Bronchial epithelial cell (primary cell): ENCODE measurements around the gene HRCT1. TPM values are rescaled to one million over a fixed set of nuclear protein-coding genes. Genes with fewer than 3 reads are reported as not detected.

Source experiments
- DNase-seq: peaks from one replicate; pipeline ENCODE4 v3.0.0-alpha.2; 2010; ENCODE audit warnings: low read depth
- FAIRE-seq: peaks from 2 replicates; lab custom pipeline; 2011; peaks lifted over from hg19 to GRCh38; lab: Jason Lieb, UNC
- H3K27me3 ChIP-seq: 2 replicates; pipeline ENCODE4 v1.5.1; 2011; ENCODE audit warnings: low read length; ENCODE audit not compliant: control insufficient read depth, insufficient read depth
- H3K36me3 ChIP-seq: 2 replicates; pipeline ENCODE4 v1.5.1; 2011; ENCODE audit warnings: low read length; ENCODE audit not compliant: control insufficient read depth, insufficient read depth
- H3K4me3 ChIP-seq: 2 replicates; pipeline ENCODE4 v1.5.1; 2011; ENCODE audit warnings: mild to moderate bottlenecking, low read depth, low read length, control low read depth
- total RNA-seq: library from RNA; depleted of rRNA; stranded (reverse); fragments of >200 nt; gene quantifications from 2 replicates; pipeline ENCODE4 v1.2.1, GENCODE V29; 2014
- TF ChIP-seq, protein P1 (sequence below): IDR thresholded peaks from 2 replicates; pipeline ENCODE4 v1.5.1; 2011; ENCODE audit warnings: mild to moderate bottlenecking, moderate library complexity, low read length, control low read depth, inconsistent platforms; ENCODE audit not compliant: insufficient read depth, severe bottlenecking

Gene HRCT1
- total RNA-seq = 0.26 TPM in 1 of 2 replicates, not detected in the other

DNA sequence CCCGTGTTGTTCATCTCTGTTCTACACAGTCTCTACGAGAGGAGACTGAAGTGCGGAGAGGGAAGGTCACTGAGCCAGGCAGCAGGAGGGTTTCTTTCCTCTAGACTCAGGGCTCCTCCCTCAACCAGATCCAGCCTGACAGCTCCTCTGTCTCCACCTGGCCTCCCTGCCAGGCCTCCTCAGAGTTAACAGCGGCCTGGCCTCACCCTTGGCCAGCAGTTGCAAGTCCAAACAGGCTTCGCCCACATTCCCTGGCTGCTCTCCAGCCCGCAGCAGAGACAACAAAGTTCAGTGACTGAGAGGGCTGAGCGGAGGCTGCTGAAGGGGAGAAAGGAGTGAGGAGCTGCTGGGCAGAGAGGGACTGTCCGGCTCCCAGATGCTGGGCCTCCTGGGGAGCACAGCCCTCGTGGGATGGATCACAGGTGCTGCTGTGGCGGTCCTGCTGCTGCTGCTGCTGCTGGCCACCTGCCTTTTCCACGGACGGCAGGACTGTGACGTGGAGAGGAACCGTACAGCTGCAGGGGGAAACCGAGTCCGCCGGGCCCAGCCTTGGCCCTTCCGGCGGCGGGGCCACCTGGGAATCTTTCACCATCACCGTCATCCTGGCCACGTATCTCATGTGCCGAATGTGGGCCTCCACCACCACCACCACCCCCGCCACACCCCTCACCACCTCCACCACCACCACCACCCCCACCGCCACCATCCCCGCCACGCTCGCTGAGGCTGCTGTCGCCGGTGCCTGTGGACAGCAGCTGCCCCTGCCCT, at the start of gene HRCT1:
Gene HRCT1, plus strand, starts transcription at position 291 of the 768 bp plus-strand sequence. Its CDS starts 86 bp downstream, at position 377.
- DNase-seq (peak; percentile 94), FAIRE-seq (peak; percentile 93)
- Histone ChIP-seq H3K36me3 (no peaks in the 10 kb centered on the region), H3K27me3 (no peaks in the 10 kb centered on the region), H3K4me3 (no peak within 1 kb of the TSS)
- TF ChIP-seq, protein P1, sequence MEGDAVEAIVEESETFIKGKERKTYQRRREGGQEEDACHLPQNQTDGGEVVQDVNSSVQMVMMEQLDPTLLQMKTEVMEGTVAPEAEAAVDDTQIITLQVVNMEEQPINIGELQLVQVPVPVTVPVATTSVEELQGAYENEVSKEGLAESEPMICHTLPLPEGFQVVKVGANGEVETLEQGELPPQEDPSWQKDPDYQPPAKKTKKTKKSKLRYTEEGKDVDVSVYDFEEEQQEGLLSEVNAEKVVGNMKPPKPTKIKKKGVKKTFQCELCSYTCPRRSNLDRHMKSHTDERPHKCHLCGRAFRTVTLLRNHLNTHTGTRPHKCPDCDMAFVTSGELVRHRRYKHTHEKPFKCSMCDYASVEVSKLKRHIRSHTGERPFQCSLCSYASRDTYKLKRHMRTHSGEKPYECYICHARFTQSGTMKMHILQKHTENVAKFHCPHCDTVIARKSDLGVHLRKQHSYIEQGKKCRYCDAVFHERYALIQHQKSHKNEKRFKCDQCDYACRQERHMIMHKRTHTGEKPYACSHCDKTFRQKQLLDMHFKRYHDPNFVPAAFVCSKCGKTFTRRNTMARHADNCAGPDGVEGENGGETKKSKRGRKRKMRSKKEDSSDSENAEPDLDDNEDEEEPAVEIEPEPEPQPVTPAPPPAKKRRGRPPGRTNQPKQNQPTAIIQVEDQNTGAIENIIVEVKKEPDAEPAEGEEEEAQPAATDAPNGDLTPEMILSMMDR = no peak

DNA sequence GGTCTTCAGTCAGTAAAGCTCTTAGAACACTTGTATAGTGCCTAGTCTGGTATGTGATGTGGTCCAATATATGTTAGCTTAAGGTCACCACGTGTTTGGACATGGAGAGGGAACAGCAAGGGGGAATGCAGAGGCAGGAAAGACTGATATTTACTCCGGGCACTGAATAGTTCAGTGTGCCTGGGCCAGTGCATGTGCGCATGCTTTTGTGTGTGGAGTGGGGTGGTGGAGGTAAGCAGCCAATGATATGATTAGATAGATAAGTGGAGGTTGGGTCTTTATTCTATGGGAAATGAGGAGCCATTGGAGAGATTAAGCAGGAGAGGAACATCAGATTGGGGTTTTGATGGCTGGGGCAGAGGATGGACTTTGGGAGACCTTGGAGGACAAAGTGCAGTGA, 49.8 kb upstream of the HRCT1 start:
- no peak for FAIRE-seq
- TF ChIP-seq, protein P1 = no peak
- peaks cover 10% of the 10 kb centered on the region for H3K27me3 ChIP-seq

DNA sequence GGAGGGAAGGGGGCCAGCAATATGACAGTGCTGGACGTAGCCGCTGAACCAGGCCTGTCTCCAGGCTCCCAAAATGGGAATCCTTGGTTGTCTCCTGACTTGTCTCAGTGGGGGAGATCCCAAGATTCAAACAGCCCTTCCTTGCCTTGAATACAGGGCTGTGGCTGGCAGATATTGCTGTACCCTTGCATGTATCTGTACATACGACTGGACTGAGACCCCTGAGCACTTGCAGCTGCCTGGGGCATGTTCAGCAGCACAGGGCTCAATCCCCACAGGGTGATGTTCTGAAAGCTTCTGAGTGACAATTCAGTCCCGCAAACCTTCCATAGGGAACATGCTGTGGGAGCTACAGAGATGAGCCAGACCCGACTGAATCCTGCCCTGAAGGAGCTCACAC, 49.1 kb upstream of the HRCT1 start:
- peaks cover 13% of the 10 kb centered on the region for H3K27me3 ChIP-seq
- no peak for DNase-seq
- TF ChIP-seq, protein P1 = no peak
- H3K36me3 ChIP-seq = no peaks in the 10 kb centered on the region
- no peak overlapping the region for H3K4me3 ChIP-seq
- peak; percentile 91 for FAIRE-seq

More for the DNA sequence above, 49.8 kb upstream of the HRCT1 start:
- no peaks in the 10 kb centered on the region for H3K36me3 ChIP-seq
- no peak overlapping the region for H3K4me3 ChIP-seq
- no peak for DNase-seq

DNA sequence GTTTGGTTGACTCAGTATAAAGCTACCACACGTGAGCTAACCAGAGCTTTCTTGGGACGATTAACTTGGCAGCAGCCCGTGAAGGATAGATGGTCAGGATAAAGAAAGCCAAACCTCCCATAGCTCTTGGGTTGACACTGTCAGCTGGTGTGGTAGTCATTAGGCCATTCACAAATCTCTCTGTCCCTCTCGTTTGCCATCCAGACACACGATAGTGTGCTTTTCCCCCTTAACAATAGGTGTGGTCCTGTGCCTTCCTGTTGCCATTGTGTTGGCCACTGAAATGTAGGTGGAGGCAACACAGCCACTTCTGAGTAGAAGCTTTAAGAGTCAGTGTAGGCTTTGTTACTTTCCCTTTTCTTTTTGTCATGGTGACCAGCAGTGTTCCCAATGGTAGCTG, 47.5 kb upstream of the HRCT1 start:
- Histone ChIP-seq H3K4me3 (no peak overlapping the region), H3K27me3 (peaks cover 12% of the 10 kb centered on the region), H3K36me3 (no peaks in the 10 kb centered on the region)
- DNase-seq (no peak), FAIRE-seq (peak; percentile 73)
- TF ChIP-seq, protein P1 = no peak

DNA sequence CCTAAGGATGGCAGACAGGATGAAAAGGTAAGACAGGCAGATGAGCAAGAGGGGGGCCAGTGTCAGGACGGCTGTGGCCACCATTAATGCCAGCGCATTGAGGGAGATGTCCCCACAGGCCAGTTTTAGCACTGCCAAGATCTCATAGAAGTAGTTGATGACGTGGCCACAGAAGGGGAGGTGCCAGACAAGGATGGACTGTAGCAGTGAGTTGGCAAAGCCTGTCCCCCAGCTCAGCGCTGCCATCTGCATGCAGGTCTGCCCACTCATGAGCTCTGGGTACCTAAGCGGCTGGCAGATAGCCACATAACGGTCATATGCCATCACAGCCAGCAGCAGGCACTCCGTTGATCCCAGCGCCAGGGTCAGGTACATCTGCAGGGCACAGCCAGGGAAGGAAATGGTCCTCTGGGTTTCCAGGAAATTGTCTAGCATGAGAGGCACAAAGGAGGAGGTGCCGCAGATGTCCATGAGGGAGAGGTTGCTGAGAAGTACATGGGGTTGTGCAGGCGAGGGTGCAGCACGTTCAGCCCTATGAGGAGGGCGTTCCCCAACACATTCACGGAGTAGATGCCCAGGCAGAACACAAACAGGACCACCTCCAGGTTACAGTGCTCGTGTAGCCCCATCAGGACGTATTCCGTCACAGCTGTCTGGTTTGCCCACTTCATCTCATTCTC, 46.6 kb upstream of the HRCT1 start:
- DNase-seq (peak; percentile 33), FAIRE-seq (peak; percentile 92)
- Histone ChIP-seq H3K4me3 (no peak overlapping the region), H3K36me3 (no peaks in the 10 kb centered on the region), H3K27me3 (peaks cover 14% of the 10 kb centered on the region)
- TF ChIP-seq, protein P1 = no peak
